GM12875 (cell line): Measurements from ENCODE around the gene CD2.

Experiments
- H3K4me3 ChIP-seq: one replicate; pipeline ENCODE4 v1.5.1; 2011; ENCODE audit warnings: low read depth, low read length, control low read depth
- CTCF ChIP-seq: IDR thresholded peaks from 2 replicates; pipeline ENCODE4 v1.5.1; 2011; ENCODE audit warnings: low read depth, mild to moderate bottlenecking, control low read depth, inconsistent platforms, low read length, moderate library complexity, borderline replicate concordance; ENCODE audit not compliant: insufficient read depth

The CD2 gene

GRCh38 chr1:116739371-116740012 is 14.7 kb upstream of the CD2 start:
- H3K4me3 ChIP-seq: no peak overlapping the region
- TF ChIP-seq CTCF: no peak

GRCh38 chr1:116740296-116740695 is 13.9 kb upstream of the CD2 start:
- TF ChIP-seq CTCF: no peak

GRCh38 chr1:116740746-116741145 is 13.5 kb upstream of the CD2 start:
- H3K4me3 ChIP-seq: no peak overlapping the region
- no peak for TF ChIP-seq CTCF

More at GRCh38 chr1:116740296-116740695, 13.9 kb upstream of the CD2 start:
- no peak overlapping the region for H3K4me3 ChIP-seq

GRCh38 chr1:116741836-116742565 is 12.2 kb upstream of the CD2 start:
- no peak for TF ChIP-seq CTCF
- H3K4me3 ChIP-seq: no peak overlapping the region

GRCh38 chr1:116743535-116743934 is 10.7 kb upstream of the CD2 start:
- no peak for TF ChIP-seq CTCF
- no peak overlapping the region for H3K4me3 ChIP-seq

GRCh38 chr1:116748272-116748671 is 6.0 kb upstream of the CD2 start:
- TF ChIP-seq CTCF: no peak
- H3K4me3 ChIP-seq: no peak overlapping the region

GRCh38 chr1:116751146-116751545 is 3.1 kb upstream of the CD2 start:
- TF ChIP-seq CTCF: no peak
- no peak overlapping the region for H3K4me3 ChIP-seq
